Dermis lymphatic vessel endothelial cell (primary cell): Measurements from ENCODE around the gene EEA1. TPM values are rescaled to one million over a fixed set of nuclear protein-coding genes. Genes with fewer than 3 reads are reported as not detected.

ENCODE experiments used
- total RNA-seq: library from RNA; depleted of rRNA; stranded (reverse); fragments of >200 nt; gene quantifications from 2 replicates; pipeline ENCODE4 v1.2.1, GENCODE V29; 2014

Gene EEA1
- 10.9 and 12.6 TPM in 2 replicates for total RNA-seq

GRCh38 chr12:92928962-92929915 is at the start of gene EEA1:
Gene EEA1, minus strand, starts transcription at chr12:92929295. Its CDS starts 229 bp downstream, at chr12:92929066.

Other genes starting within 250 kb of the EEA1 start
- gene PLEKHG7, start 226.3 kb downstream of the EEA1 start, total RNA-seq, result not detected in 2 replicates